ENCODE measurements around the gene COA8.

The COA8 gene

DNA sequence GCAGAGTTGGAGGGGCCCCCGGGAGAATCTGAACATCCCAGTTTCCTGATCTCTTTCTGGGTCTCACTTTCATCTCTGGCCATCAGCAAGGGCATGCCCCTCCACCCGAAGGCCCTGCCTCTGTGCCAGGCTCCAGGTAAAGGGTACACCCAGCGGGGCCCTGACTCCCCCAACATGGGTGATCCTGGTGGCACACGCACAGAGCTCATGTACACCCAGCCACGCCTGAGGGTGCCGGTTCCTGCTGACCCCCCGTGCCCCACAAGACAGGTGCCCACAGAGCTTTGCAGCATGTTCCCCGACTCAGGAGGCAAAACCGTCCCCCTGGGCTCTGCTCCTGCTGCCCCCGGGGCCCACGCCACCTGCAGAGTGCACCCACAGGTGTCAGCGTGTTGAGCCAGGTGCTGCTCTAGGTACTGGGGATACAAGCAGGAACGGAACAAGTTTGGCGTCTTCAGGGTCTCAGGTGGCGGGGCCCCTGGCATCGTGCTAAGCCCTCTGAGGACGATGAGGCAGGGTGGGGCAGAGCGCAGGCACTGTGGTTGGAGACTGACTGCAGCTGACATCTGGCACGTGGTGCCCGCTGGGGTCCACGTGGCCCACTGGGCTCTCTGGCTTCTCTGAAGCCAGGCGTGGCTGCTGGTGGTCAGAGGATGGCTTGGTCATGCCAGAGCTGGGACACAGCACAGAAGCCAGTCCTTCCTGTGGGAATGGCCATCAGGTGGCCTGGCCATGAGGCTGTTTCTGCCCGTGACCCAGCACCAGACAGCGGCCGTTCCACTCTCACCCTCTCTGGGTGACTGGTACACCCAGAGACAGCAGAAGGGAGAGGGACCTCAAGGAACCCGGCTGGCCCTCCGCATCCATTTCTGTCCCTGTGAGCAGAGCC is 14.1 kb upstream of the COA8 start:
- DNase-seq (ENCODE audit: low read depth in 2 of 2), result no peak

GRCh38 chr14:103549361-103550311 is 13.1 kb upstream of the COA8 start:
- DNase-seq (ENCODE audit: low read depth in 2 of 2), result no peak

- DNase-seq (ENCODE audit: low read depth in 2 of 2), result no peak
Measured at GRCh38 chr14:103550451-103551337, 12.1 kb upstream of the COA8 start.

- no peak for DNase-seq (ENCODE audit: low read depth in 2 of 2)
Measured at GRCh38 chr14:103551338-103551762, 11.4 kb upstream of the COA8 start.

GRCh38 chr14:103552011-103552845 is 10.5 kb upstream of the COA8 start:
- no peak for DNase-seq (ENCODE audit: low read depth in 2 of 2)

- no peak for DNase-seq (ENCODE audit: low read depth in 2 of 2)
Measured at GRCh38 chr14:103552846-103553210, 9.9 kb upstream of the COA8 start.

DNA sequence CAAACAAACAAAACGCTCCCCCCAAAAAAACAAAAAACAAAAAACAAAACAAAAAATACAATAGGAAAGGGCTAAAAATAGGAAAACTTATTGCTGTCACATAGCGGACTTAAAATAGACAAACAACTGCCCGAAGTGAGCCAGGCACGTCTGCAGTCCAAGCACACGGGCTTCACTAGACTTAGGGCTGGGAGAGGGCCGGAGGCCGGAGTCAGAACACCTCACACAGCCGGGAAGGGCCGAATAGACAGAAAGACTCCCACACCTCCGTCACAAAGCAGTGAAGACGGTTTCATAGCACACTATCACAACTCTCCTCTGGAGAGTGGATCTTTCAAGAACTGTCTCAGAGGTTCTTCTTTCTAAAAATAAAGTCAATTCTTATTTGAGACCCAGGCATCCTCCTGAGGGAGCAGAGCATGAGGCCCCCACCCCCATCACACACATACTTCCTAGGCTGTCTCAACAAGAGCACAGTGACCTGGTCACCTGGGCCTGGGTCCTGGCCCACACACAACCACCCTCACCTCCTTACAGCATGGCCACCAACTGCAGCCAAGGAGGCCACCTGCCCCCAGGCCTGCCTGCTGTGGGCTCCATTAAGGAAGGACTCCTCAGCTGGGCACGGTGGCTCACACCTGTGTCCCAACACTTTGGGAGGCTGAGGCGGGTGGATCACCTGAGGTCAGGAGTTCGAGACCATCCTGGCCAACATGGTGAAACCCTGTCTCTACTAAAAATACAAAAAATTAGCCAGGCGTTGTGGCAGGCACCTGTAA is 7.0 kb upstream of the COA8 start:
- no peak for DNase-seq (ENCODE audit: low read depth in 2 of 2)

- DNase-seq (ENCODE audit: low read depth in 2 of 2), result no peak
Measured at GRCh38 chr14:103556946-103557758, 5.6 kb upstream of the COA8 start.

DNA sequence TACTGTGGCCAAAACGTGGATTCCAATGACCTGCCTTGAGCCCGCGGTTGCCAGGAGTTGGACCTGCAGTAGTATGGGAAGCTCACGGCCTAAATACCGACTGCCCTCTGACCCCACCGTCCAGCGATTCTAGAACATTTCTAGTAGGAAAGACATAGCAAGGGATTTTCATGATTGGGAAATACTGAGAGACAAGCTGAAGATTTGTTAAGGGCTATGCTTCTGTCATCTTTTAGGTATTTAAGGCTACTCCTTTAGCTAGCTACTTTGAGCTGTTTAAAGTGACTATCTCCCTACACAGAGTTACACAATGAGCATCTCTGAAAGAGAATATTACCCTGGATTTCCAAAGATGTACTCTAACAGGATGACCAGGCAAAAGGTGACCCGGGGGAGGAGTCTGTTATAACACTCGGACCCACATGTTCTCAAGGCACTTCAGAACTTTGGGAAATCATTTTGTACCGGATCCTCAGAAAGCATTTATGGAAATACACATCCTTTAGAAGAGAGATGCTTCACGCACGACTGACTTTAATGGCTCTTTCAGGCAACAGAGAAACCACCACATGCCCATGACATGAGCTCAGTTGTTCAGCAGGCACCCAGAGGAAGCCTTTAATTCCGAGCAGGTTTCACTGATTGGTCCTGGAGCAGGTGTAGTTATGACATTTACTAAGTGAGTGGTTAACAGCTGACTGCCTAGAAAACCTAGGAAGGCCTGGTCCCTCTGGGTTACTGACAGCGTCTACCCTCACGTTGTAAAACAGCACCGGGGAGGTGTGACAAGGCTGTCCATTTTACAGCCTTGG is 4.5 kb upstream of the COA8 start:
- no peak for DNase-seq (ENCODE audit: low read depth in 2 of 2)

GRCh38 chr14:103559766-103560165 is 3.0 kb upstream of the COA8 start:
- DNase-seq (ENCODE audit: low read depth in 2 of 2), result no peak

DNA sequence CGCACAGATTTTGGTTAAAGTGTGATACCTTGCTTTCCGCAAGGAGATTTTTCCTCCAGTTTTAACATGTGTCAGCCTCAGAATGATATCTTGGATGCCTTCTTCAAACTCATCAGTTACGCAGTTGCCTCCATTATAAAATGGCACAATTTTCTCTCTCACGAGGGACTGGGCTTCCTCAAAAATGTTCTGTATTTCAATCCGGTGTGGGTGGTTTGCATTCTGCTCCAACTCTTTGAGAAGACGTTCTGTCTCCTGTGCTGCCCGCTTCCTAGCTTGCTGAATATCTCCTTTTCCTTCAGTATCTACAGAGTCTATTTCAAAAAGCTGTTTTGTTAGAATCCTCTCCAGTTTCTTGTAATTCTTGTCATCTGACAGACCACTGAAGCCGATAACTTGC is 2.1 kb upstream of the COA8 start:
- no peak for DNase-seq (ENCODE audit: low read depth in 2 of 2)

DNA sequence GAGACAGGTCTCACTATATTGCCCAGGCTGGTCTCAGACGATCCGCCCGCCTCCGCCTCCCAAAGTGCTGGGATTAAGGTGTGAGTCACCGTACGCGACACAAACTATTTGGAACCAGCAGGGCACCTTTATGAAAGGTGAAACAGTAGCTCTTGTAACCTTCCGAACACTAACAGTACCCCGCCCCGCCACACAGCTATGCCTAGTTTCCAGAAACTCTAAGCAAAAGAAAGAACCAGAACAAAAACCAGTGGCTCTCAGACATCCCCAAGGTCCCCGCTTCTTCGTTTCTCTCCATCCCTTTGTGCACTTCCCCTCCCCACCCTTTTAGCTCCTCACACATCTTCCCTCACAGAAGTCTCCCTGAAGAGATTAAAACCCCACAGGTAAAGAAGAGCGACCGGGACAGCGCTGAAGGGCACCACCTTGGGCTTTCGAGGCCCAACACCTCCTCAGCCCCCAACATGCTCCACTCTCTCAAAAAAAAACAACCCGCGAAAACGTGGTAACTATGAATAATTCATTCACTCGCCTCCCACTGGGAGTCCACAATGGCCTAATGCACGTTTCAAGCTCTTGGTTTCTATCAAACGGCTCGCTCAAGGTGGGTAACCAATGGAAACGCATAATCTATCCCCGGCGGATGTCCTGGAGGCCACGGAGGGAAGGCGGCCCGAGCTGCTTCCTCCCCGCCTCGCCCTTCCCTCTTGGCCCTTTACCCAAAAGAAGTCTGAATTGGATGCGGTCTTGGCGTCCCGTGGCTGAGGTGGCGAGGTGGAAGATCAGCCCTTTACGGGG is 1.2 kb upstream of the COA8 start:
- no peak for DNase-seq (ENCODE audit: low read depth in 2 of 2)

GRCh38 chr14:103562179-103562428 is 656 bp upstream of the COA8 start:
- DNase-seq (ENCODE audit: low read depth in 2 of 2), result no peak

DNA sequence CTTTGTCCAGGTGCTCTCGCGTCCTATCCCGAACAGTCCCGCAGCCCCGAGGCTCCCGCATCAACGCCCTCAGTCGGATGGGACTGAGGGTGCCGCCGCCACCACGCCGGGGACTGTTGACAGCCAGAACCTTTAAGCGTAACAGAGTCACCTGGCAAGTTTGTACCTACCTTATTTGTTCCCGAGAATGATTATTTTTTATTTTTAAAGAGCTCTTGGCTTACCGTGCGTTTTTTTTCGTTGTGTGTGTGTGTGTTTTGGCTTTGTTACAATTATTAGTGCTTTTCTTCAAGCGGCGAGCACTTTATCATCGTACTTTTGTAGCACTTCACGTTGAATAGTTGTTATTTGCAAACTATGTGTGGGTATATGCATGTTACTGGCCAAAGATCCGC is 463 bp downstream of the COA8 start:
- no peak for DNase-seq (ENCODE audit: low read depth in 2 of 2)

DNA sequence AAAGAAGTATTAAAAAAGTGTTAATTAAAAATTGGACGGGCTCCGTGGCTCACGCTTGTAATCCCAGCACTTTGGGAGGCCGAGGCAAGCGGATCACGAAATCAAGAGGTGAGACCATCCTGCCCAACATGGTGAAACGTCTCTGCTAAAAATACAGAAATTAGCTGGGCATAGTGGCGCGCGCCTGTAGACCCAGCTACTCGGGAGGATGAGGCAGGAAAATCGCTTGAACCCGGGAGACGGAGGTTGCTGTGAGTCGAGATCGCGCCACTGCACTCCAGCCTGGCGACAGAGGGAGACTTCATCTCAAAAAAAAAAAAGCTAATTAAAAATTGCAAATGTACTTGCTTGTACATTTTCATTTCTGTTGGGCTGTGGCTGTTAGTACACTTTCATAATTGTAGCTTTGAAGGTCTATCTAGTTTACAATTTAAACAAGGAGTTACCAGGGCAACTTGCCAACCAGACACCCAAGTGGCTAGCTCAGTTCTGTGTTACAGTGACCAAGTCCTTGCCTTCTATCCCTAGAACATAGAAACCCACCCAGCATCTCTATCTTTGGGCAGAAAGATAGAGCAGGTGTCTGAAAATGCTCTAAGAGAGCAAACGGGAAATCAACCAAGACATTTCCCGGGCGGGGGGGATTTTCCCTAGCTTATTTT is 1.2 kb downstream of the COA8 start:
- DNase-seq (ENCODE audit: low read depth in 2 of 2), result no peak

GRCh38 chr14:103568952-103569351 is 6.2 kb downstream of the COA8 start:
- DNase-seq (ENCODE audit: low read depth in 2 of 2), result no peak

GRCh38 chr14:103569408-103569807 is 6.6 kb downstream of the COA8 start:
- DNase-seq (ENCODE audit: low read depth in 2 of 2), result no peak
